RWPE1 (cell line): ENCODE results near the gene ADRM1.
A peak's percentile ranks its signal among the peaks of the same experiment; 100 is the strongest.

Source experiments
- CTCF ChIA-PET: fragments of 350-600 bp; sonication (Branson Sonifier 250); formaldehyde crosslinking; extraction: SDS; loops from one replicate; lab custom pipeline; 2021; lab: Yijun Ruan, JAX
- POLR2A ChIA-PET: fragments of 400-600 bp; formaldehyde crosslinking; extraction: SDS; loops from one replicate; lab custom pipeline; 2020; ENCODE audit warnings: antibody characterized with exemption; ENCODE audit not compliant: low non-redundant PET; lab: Yijun Ruan, JAX
- DNase-seq: peaks from one replicate; pipeline ENCODE4 v3.0.0; 2012; ENCODE audit warnings: low spot score
- H3K27ac ChIP-seq: fragments of 450-650 bp; 2 replicates; pipeline ENCODE4 v1.5.1; 2017
- TF ChIP-seq, protein P1 (sequence below): fragments of 450-650 bp; conservative IDR thresholded peaks from 2 replicates; pipeline ENCODE4 v1.5.1; 2017; ENCODE audit warnings: low read depth, mild to moderate bottlenecking

Gene ADRM1

DNA sequence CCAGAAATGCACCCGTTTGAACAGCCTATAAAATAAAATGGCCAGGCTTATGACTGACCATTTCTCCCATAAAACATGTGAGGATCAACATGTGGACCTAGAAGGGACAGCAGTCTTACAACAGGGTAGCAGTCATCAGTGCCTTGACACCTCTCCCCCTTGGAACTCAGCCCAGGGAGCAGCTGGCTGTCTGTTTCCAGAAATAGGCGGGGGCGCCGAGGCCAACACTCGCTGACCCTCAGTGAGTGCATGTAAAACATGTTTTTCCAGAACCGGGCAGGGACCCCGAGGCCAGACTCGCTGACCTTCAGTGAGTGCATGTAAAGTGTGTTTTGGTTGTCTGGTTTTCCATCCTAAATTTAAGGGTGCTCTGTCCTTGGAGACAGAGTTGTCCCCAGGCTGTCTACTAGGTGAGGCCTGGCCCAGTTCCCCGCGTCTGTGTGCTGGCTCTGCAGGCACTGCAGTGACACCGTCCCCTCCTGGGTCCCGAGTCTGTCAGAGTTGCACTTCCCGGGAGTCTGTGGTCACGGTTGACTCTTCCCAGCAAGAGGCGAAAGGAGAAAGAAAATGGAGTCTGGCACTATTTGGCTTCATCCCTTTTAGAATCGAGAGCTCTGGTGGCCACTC lies 19.8 kb upstream of the ADRM1 start:
- TF ChIP-seq, protein P1, sequence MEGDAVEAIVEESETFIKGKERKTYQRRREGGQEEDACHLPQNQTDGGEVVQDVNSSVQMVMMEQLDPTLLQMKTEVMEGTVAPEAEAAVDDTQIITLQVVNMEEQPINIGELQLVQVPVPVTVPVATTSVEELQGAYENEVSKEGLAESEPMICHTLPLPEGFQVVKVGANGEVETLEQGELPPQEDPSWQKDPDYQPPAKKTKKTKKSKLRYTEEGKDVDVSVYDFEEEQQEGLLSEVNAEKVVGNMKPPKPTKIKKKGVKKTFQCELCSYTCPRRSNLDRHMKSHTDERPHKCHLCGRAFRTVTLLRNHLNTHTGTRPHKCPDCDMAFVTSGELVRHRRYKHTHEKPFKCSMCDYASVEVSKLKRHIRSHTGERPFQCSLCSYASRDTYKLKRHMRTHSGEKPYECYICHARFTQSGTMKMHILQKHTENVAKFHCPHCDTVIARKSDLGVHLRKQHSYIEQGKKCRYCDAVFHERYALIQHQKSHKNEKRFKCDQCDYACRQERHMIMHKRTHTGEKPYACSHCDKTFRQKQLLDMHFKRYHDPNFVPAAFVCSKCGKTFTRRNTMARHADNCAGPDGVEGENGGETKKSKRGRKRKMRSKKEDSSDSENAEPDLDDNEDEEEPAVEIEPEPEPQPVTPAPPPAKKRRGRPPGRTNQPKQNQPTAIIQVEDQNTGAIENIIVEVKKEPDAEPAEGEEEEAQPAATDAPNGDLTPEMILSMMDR, result no peak
- no peak overlapping the region for H3K27ac ChIP-seq
- CTCF ChIA-PET, result interaction anchor here (0.7 kb wide), 1 partner anchor 87 kb away, joined by 3 read pairs; no protein-coding TSS in a partner anchor
- DNase-seq, result no peak
- POLR2A ChIA-PET, result no interaction called here

DNA sequence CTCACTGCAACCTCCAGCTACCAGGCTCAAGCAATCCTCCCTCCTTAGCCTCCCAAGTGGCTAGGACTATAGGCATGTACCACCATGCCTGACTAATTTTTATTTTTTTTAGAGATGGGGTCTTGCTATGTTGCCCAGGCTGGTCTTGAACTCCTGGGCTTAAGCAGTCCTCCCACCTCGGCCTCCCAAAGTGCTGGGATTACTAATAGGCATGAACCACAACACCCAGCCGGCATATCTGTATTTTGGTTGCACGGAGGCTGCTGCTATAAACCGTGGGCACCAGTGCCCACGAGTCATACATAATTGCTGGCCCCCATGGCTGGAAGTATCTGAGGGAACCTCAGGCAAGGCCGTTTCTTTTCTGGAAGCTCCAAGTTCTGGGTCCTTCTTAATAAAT lies 18.3 kb upstream of the ADRM1 start:
- ChIA-PET CTCF (interaction anchor here (0.5 to 1.0 kb wide), 5 partner anchors 10 to 352 kb away, joined by 3 to 4 read pairs (median 3); no protein-coding TSS in a partner anchor), POLR2A (no interaction called here)
- no peak overlapping the region for H3K27ac ChIP-seq
- TF ChIP-seq, protein P1, result no peak
- DNase-seq, result no peak

DNA sequence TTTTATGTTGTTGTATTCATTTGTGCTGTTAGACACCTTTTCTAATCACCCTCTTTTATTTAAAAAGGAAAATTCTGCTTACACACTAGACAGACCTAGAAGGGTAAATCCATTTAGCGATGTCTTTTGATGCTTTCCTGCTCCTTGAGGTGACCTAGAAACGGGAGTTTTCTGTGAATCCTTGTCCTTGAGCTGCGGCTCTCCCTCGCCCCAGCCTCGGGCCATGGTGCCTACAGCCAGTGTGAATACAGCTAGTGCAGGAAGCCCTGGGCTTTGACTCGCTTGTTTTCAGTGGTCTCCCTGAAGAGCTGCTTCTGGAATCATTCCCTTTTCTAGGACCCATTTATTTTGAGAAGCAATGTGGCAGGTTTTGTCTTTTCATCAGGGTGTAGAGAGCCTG lies 17.6 kb upstream of the ADRM1 start:
- POLR2A ChIA-PET, result interaction anchor here (0.6 kb wide), 1 partner anchor 20 kb away, joined by 4 read pairs; no protein-coding TSS in a partner anchor
- CTCF ChIA-PET, result interaction anchor here (0.6 to 0.8 kb wide), 2 partner anchors 11 to 33 kb away, joined by 3 read pairs; no protein-coding TSS in a partner anchor
- H3K27ac ChIP-seq, result peak overlapping the region; percentile 6; the same call in 1 of the 2 replicates
- TF ChIP-seq, protein P1, result no peak
- DNase-seq, result no peak

DNA sequence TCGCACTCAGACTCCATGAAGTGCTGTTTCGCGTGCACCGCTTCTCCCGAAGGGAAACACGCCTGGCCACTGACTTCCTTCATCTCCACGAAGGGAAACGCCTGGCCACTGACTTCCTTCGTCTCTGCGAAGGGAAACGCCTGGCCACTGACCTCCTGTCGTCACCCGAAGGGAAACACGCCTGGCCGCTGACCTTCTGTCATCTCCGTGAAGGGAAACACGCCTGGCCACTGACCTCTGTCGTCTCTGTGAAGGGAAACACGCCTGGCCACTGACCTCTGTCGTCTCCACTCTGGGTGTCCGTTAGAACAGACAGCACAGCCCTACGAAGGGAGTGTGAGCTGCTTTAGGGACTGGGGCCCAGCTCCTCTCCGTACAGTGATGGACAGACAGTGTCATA lies 17.1 kb upstream of the ADRM1 start:
- CTCF ChIA-PET, result no interaction called here
- no peak for DNase-seq
- POLR2A ChIA-PET, result interaction anchor here (0.6 kb wide), 1 partner anchor 20 kb away, joined by 4 read pairs; no protein-coding TSS in a partner anchor
- TF ChIP-seq, protein P1, result no peak
- peak overlapping the region; percentile 6; the same call in 1 of the 2 replicates for H3K27ac ChIP-seq

DNA sequence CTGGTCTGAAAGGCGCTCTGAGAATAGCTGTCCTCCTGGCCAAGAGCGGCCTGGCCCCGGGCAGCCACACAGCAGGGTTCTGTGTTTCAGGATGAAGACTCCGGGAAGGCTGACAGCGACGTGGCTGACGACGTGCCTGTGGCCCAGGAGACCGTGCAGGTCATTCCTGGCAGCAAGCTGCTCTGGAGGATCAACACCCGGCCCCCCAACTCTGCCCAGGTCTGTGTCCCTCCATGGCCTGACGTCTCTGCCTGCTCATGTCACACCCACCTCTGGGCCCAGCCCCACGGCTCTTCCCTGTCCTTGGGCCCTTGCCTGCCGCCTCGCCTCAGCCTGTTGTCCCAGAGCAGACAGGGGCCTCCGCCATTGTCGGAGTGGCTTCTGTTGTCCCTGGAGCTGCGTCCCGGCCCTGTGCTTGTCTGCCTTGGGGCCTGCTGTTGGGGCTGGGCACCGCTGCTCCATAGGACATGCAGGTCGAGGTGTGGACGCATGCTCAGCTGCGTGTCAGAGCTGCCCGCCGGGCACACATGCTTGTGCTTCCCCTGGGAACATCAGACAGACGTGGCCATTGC lies 16.2 kb upstream of the ADRM1 start:
- no peak overlapping the region for H3K27ac ChIP-seq
- ChIA-PET POLR2A (no interaction called here), CTCF (interaction anchor here (0.6 kb wide), 1 partner anchor 274 kb away, joined by 5 read pairs; no protein-coding TSS in a partner anchor)
- TF ChIP-seq, protein P1, result no peak
- no peak for DNase-seq

DNA sequence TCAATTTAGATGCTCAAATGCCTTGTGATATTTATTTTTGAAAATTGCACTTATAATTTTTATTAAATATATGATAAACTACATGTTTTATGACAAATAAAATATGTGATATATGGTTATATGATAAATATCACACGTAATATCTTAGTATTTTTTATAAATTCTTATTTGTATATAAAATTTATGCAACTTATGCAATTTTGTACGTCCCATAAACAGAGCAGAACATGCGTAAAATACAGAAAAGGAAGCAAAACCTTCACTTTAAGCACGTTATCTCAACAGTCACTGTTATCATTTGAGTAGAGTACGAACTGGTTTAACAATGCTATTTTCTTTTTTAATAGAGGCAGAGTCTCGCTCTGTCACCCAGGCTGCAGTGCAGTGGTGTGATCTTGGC lies 15.7 kb upstream of the ADRM1 start:
- DNase-seq, result no peak
- ChIA-PET CTCF (no interaction called here), POLR2A (no interaction called here)
- TF ChIP-seq, protein P1, result no peak
- no peak overlapping the region for H3K27ac ChIP-seq
